Testis (tissue), 2 donors: ENCODE data around the gene VDAC1.

Source experiments
- CTCF ChIP-seq, 3 experiments: fragments of 450-650 bp in 2 of 3; fragments of 200-600 bp in 1 of 3; sonication (generic) in 1 of 3; IDR thresholded peaks; one replicate each; pipeline ENCODE4 v1.5.1; 2016 to 2019; ENCODE audit warnings: antibody characterized with exemption in 3 of 3, mild to moderate bottlenecking in 2 of 3, moderate library complexity in 1 of 3
- POLR2A ChIP-seq: fragments of 450-650 bp; IDR thresholded peaks from one replicate; pipeline ENCODE4 v1.6.1; 2017; ENCODE audit warnings: antibody characterized with exemption, mild to moderate bottlenecking, moderate library complexity

DNA sequence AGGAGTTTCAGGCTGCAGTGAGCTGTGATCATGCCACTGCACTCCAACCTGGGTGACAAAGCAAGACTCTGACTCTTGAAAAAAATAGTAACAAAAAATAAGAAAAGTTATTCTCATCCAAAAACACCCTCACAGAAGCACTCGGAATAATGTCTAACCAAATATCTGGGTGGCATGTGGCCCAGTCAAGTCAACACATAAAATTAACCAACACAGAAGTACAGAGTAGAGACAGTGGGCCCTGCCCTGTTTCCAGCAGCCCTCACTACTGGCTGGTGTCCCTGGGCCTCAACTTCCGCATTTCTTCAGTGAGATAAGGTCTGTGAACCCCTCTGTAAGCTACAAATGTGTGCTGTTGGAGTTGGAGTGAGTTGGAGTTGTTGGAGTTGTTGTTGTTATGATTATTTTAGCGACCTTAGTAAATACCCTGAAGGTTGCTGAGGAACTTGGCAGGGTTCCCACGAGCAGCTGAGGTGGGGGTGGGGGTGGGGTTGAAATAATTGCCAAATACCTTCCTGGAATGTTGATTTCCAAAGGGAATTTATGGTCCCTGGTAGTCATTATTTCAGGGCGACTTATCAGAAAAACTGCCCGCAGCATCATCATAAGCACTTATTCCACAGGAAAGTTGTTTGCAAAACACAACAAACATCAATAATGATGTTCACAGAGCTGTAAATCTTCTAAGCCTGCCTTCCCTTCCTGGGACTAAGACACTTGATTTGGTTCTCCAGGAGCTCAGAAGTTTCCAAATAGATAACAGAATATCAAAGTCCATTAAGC lies 66.5 kb downstream of the VDAC1 start:
- TF ChIP-seq CTCF (IDR thresholded peaks at IDR 0.05) (no peak), POLR2A (no peak)
